ENCODE results near the gene NPLOC4. TPM values are rescaled to one million over a fixed set of nuclear protein-coding genes. Genes with fewer than 3 reads are reported as not detected.

Gene NPLOC4
- total RNA-seq, 1 donor from 2014 or later = 86.4 TPM

GRCh38 chr17:81553616-81554181 is 83.2 kb downstream of the NPLOC4 start:
- ATAC-seq (no peak), DNase-seq (peak; percentile 41)
- intact Hi-C loops (cut with micrococcal nuclease) = no loop called here

GRCh38 chr17:81553018-81553615 is 83.8 kb downstream of the NPLOC4 start:
- intact Hi-C loops (cut with micrococcal nuclease) = no loop called here
- peak; percentile 49 for ATAC-seq

GRCh38 chr17:81552244-81553017 is 84.5 kb downstream of the NPLOC4 start, which contains the start of gene FAAP100:
FAAP100 (minus strand) TSS chr17:81552353; CDS start chr17:81552330, 23 bp downstream.
- intact Hi-C loops (cut with micrococcal nuclease) = no loop called here
- DNase-seq (peak; percentile 90), ATAC-seq (peak; percentile 78)

More at GRCh38 chr17:81553018-81553615, 83.8 kb downstream of the NPLOC4 start:
- DNase-seq = peak; percentile 74

GRCh38 chr17:81551458-81552243 is 85.3 kb downstream of the NPLOC4 start:
- peak; percentile 21 for ATAC-seq
- peak; percentile 50 for DNase-seq
- intact Hi-C loops (cut with micrococcal nuclease) = no loop called here

GRCh38 chr17:81550830-81551457 is 86.0 kb downstream of the NPLOC4 start:
- peak; percentile 25 for DNase-seq
- intact Hi-C loops (cut with micrococcal nuclease) = no loop called here
- no peak for ATAC-seq

DNA sequence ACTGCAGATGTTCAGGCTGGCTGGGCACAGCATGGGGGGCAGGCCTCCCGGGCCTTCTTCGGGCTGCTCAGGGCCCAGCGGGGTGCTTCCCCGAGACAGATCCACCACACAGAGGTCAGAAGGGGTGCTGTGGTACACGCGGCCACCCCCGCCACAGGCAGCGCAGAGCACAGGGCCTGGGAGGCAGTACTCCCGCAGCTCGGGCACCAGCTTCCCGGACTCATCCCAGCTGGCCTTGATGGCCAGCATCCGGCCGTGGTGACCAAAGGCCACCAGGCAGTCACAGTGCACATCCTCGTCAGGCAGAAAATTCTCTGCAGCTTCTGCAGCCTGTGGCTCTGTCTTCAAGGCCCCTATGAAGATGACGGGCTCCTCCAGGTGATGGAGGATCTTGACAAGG is 86.6 kb downstream of the NPLOC4 start:
- ATAC-seq (no peak), DNase-seq (peak; percentile 26)
- intact Hi-C loops (cut with micrococcal nuclease) = no loop called here

- no peak for ATAC-seq
- intact Hi-C loops (cut with micrococcal nuclease) = no loop called here
- no peak for DNase-seq
Observed at GRCh38 chr17:81549826-81550225, 87.1 kb downstream of the NPLOC4 start.

DNA sequence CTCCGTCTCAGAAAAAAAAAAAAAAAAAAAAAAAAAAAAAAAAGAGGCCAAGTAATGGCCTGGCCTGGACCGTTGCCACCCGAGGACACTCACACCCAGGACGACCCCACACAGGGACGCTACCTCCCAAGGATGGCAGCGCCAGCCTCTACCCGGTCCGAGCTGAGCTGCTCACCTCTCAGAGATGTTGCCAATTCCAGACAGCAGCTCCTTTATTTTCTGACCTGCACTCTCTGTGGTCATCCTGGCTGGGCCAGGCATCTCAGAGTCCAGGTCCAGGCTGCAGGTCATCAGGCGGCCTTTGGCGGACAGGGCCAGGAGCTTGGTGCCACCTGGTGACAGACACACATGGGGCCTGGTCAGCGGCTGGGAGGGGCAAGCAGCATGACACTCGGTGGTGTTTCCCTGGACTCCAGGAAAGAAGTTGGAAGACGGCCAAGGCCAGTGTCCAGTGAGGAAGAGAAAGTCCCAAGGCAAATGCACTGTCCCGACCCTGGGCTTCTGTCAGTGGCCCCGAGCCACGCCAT is 87.8 kb downstream of the NPLOC4 start:
- intact Hi-C loops (cut with micrococcal nuclease) = no loop called here
- DNase-seq = peak; percentile 24
- no peak for ATAC-seq

DNA sequence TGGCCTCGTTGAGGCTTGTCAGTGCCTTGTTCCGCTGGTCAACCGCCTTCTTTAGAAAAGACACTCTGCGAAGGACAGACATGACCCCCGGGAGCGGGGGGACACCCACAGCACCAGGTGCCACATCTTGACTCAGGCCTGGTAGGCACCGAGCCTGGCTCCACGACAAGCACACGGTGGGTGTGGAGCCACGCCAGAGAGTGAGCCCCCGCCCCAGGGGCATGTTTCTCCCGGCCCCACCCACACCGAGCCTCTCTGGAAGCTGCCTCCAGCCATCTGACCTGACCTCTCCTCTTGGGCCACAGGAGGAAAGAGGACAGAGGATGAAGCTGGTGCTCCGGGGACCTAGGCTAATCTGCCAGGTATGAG is 89.3 kb downstream of the NPLOC4 start:
- intact Hi-C loops (cut with micrococcal nuclease) = no loop called here
- ATAC-seq (no peak), DNase-seq (no peak)

GRCh38 chr17:81546906-81547613 is 89.9 kb downstream of the NPLOC4 start:
- ATAC-seq = no peak
- DNase-seq = no peak
- intact Hi-C loops (cut with micrococcal nuclease) = no loop called here

GRCh38 chr17:81545160-81545949 is 91.6 kb downstream of the NPLOC4 start:
- ATAC-seq (no peak), DNase-seq (no peak)

GRCh38 chr17:81544281-81544974 is 92.5 kb downstream of the NPLOC4 start:
- intact Hi-C loops (cut with micrococcal nuclease) = no loop called here
- ATAC-seq = no peak
- no peak for DNase-seq

More at GRCh38 chr17:81545160-81545949, 91.6 kb downstream of the NPLOC4 start:
- intact Hi-C loops (cut with micrococcal nuclease) = no loop called here

DNA sequence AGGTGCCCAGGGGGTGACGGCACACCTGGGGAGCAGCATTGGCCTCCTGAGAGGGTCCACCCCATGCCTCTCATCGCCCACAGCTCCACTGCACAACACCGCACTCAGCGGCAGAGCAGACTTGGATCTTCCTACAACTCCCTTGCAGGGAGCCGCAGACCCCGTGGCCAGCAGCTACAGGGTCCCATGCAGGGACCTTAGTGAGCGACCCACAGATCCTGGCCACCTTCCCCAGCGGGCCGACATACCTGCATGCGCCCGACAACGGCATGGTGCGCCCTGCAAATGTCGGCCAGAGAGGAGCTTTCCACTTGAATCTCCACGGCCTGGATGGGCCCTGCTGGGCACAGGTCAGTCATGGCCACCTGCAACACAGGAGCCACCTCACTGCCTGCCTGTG is 93.2 kb downstream of the NPLOC4 start:
- DNase-seq = no peak
- intact Hi-C loops (cut with micrococcal nuclease) = no loop called here
- no peak for ATAC-seq

GRCh38 chr17:81543339-81543675 is 93.6 kb downstream of the NPLOC4 start:
- ATAC-seq (peak; percentile 89), DNase-seq (peak; percentile 71)
- intact Hi-C loops (cut with micrococcal nuclease) = no loop called here

GRCh38 chr17:81542431-81543338 is 94.2 kb downstream of the NPLOC4 start:
- intact Hi-C loops (cut with micrococcal nuclease) = no loop called here
- no peak for ATAC-seq
- no peak for DNase-seq

DNA sequence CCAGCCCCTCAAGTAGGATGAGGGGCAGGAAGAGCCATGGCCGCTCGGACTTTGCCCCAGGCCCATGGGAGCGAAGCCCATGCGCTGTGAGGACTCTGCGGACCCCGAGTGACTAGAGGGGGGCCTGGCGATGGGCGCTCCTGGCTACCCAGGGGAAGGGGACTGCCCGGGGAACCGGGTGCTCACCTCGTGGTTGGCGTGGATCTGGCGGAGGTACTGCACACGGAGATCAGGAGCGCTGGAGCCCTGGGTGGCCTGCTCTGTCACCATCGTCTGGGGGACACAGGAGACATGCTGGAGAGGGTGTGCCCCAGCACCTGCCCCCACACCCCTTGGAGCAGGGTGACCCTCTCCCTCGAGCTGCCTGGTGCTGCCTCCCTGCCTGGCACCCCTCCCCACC is 95.8 kb downstream of the NPLOC4 start:
- DNase-seq (no peak), ATAC-seq (no peak)
- intact Hi-C loops (cut with micrococcal nuclease) = no loop called here
